HG02759 (cell line): ENCODE results near the gene KSR1.

Source experiments
- ATAC-seq: cut with Tn5 transposase; IDR thresholded peaks from one replicate; pipeline ENCODE4 v1.9.1; 2021; ENCODE audit warnings: mild to moderate bottlenecking, moderate library complexity; ENCODE audit not compliant: unreplicated experiment

Gene KSR1

DNA sequence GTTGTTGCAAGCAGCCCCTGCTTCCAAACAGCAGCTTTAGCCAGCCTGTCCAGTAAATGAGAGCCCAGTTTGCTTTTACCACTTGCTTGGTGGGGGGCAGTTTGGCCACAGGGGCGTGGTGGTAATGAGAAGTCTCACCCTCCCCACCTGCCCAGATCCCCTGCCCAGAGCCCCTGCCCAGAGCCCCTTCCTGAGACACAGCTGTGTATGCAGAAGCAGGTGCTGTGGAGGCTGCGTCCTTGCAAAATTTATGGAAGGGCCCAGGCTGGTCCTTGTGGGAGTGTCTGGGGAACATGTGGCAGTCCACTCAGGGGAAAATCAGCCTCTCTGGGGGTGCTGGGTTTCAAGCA is 147.1 kb downstream of the KSR1 start:
- ATAC-seq, result no peak

DNA sequence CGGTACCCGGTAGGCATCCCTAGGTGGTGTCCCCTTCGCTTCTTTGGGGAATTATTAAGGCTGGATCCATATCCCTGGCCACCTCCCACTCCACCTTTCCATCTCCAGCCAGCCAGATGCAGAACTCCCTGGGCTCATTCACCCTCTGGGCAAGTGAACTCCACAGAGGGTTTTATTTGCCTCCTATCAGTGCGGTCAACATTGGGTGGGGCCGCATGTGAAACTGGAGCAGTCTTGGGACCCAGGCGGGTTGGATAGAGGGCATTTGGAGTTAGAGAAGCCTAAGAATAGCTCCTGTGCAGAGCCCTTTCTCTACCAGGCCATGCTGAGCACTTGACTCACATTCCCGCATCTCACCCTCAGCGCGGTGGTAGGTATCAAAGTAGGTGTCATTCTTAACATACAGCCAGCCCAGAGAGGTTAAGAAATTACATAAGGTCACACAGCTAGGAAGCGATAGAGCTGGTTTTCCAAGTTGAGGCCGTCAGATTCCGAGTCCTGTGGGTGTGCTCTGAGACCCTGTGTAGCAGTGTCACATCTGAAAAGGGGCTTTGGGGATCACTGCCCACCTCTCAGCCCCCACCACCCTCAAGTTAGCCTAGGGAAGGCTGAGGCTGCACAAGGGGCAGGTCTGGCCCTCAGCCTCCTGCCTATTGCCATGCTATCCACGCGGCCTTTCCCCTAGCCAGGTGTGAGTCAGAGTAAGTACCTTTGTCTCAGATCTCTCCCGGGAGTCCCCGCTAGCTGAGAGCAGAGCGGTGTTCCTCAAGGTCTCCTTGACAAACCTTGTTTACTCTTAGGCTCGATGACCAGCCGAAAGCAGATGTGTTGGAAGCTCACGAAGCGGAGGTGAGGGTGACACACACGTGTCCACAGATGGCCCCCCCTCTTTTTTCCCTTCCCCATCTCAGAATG is 147.9 kb downstream of the KSR1 start:
- no peak for ATAC-seq

DNA sequence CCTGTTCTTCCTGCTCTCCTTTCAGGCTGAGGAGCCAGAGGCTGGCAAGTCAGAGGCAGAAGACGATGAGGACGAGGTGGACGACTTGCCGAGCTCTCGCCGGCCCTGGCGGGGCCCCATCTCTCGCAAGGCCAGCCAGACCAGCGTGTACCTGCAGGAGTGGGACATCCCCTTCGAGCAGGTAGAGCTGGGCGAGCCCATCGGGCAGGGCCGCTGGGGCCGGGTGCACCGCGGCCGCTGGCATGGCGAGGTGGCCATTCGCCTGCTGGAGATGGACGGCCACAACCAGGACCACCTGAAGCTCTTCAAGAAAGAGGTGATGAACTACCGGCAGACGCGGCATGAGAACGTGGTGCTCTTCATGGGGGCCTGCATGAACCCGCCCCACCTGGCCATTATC is 149.2 kb downstream of the KSR1 start:
- no peak for ATAC-seq

DNA sequence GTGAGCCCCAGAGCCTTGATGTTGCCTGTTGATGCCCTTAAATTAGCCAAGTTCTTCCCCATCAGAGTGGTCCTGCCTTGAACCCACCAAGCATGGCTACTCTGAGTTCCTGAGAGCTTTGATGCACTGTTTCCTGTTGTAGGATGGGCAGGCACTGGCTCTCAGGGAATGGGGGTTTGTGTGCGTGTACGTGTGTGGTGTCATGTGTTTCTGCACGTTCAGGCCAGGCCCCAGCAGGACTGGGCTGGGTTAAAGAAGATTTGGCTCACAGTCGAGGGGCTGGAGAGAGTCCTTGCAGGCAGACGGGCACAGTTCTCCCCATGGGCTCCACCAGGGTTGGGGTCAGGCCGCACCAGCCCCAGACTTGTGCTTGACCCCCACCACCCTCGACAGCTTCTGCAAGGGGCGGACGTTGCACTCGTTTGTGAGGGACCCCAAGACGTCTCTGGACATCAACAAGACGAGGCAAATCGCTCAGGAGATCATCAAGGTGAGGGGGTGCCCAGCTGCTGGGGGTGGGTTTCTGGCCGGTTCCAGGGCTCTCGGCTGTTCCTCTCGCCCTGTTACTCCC is 151.4 kb downstream of the KSR1 start:
- no peak for ATAC-seq

DNA sequence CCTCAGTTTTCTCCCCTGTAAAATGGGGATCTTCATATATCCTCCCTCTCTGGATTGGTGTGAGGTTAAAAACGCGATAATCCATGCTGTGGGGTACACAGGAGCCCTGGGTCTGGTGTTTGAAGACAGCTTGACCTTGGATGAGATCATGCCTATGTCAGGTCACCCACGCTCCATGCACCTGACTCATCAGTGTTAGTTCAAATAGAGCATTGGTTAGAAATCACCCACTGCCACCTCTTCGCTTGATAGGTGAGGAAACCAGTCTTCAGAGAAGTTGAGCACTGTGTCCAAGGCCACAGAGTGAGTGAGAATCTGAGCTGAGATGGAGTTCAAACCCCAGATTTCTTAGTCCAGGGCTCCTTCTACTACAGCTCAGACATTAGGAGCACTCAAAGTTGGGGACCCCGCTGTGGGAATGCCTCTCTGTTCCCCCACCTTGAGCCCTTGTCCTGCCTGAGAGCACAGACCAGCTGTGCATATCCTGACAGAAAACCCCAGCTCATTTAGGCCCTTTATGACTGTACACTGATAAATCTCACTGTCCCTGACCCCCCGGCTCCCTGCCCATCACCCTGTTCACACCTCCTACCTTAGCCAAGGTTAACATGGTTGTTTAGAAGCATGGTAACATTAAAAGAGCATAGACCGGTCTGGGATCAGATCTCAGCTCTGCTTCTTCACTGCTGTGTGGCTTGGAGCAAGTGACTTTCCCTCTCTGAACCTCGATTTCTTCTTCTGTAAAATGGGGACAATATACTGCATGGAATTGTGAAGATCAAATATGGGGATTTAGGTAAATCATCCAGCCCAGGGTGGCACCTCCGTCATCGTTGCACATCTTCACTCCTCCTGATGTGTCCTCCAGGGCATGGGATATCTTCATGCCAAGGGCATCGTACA is 152.3 kb downstream of the KSR1 start:
- no peak for ATAC-seq

DNA sequence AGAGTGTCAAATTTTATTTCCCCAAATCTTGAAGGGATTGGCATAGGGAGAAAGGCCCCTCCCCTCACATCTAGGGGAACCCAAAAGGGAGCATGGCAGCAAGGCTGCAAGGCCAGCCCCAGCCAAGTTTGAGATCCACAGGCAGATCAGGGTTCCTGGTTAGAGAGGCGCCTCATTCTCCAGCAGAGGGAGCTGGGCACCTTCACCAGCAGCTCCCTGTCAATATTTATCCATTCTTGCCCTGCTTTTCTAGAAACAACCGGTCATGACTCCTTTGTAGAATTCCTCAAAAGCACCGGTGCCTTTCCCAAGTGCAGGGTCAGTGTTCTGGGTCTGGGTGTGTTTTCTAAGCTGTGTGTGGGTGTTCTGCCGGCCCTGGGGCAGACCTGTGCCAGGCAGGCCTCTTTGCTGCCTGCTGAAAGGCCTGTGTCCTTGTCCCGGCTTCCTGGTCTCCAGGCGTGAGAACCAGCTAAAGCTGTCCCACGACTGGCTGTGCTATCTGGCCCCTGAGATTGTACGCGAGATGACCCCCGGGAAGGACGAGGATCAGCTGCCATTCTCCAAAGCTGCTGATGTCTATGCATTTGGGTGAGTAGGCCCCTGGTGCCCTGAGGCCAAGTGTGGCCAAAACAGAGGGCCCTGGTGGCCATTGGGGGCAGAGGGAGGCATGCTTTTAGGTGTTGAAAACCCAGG is 153.5 kb downstream of the KSR1 start:
- no peak for ATAC-seq

DNA sequence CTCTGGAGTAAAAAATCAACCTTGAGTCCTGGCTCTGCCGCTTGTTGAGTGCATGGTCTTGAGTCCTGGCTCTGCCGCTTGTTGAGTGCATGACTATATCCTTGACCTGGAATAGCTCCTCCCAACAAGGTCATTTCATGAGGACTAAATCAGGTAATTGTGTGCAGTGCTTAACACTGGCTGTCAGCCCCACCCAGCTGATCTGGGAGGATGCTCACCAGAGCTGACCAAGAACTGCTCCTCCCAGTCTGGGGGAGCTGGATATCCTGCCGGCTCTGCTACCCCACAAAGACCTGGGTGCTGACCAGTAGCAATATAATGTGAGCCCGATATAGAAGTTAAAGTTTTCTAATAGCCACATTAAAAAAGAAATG is 154.0 kb downstream of the KSR1 start:
- ATAC-seq, result no peak

DNA sequence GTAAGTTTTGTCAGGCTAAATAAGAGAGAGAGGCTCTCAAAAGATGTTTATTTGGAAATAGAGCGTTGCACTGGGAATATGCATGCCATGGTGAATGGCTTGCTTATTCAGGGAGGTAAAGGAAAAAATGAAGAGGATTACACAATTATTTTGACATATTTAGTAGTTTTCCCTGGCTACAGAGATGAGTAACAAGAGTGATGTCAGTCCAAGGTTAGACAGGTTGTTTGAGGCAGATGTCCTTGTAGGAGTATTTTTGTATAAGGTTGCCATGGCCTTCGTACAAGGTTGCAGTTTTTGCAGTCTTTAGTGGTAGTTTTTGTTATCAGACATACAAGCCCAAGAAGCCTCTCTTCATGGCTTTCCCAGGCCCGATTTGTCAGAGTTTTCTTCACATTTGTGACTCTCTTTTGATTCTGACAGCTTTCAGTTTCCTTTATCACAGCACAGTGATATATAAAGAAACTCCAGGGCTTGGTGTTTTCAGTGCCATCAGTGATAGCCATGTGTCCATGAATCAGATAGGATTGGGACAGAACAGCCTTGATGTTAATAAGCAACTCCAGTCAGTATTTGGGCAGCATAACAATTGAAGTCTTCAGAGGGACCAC is 156.0 kb downstream of the KSR1 start:
- no peak for ATAC-seq

DNA sequence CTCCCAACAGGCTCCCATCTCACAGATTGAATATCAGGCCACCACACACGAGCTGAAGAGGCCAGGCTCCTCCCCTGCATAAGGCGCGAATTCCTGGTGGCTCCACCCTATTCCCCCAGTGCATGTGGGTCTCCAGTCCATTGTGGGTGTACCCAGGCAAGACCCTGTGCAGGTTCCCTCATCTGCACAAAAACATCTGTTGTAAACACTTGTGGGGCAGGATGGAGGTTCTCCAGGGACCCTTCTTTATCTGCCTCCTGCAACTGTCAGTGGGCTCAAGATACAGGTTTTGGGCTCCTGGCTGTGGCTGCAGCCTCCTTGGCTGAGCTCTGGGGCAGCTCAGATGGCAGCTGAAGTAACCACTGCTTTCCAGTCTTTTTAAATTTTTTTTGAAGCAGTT is 157.2 kb downstream of the KSR1 start:
- no peak for ATAC-seq

DNA sequence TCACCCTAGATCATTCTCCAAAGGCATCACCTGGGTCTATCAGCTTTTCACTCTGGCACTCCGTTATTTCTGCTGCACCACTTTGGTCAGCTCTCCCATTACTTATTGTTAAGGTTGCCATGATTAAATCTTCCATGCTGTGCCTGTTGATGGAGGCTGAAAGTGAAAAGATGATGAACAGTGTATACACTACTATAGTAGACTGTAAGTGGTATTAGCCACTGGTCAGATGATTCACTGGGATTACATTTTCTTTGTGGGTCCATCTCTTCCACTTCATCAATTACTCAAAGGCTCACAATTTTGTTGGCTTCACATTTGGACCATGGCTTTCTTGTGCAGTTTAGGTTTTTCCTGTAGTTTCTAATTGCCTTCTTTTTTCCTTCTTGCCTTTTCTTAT is 158.9 kb downstream of the KSR1 start:
- ATAC-seq, result no peak

DNA sequence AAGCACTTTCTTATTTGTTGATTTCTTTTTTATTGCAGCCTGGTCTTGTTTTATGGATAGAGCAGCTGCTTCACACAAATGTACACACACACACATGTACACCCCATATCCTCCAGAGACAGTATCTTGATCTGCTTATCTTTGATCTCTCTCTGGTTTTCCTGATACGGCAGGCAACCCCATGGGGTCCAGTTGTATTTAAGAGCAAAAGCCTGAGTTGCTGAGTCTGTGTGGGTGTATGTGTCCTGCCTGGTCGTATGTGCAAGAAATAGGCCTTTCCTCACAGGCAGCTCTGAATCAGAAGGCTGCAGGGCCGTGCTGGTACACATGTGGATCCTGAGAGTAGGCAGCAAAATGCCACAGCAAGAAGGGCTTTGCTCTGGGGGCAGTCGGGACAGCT is 160.2 kb downstream of the KSR1 start:
- ATAC-seq, result no peak

DNA sequence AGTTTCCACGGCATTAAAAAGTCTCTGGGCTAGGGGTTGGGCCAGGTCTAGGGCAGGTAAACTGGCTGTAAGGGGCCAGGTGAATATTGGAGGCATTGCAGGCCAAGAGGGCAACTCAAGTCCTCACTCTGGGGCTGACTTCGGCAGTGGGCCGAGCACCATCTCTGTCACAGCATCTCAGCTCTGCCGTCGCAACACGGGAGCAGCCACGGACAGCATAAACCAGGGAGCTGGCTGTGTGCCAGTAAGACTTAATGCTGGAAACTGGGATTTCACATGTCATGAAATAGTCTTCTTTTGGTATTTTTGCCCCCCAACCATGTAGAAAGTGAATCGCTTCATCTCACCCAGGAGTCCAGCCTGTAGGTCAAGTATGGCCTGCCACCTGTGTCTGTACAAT is 162.2 kb downstream of the KSR1 start:
- no peak for ATAC-seq

DNA sequence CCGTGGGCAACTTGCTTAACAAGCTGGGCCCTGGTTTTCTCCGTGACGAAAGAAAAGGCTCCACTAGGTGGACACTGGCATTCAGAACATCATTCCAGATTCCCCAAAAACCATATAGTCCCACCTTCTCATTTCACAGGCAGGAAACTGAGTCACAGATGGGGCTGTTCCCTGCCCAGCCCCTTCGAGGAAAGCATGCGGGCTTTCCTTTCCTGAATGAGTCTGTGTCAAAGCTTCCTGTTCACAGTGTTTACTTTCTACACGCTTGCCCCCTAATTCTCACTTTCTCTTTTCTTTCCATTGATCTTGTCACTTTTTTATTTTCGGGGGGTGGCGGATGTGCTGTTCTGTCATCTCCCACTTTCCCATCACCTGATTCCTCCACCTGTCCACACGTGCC is 164.5 kb downstream of the KSR1 start:
- no peak for ATAC-seq

DNA sequence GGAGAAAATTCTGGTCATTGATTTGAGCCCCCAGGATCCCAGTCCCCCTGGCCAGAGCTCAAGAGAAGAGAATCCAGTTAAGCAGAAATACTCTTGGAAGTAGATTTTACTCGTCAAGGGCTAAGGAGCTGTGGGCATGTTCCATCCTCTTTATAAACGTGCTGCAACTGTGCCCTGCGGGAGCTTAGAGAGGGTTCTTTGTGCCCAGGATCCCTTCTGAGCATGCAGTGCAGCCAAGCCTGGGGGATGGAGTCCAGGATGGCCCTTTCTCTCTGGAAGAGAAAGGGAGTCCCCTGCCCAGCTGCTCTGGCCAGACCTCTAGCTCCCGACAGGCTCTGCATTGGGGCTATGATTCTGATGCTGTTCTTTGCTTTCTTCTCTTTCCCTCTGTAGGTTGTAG is 165.3 kb downstream of the KSR1 start:
- no peak for ATAC-seq

DNA sequence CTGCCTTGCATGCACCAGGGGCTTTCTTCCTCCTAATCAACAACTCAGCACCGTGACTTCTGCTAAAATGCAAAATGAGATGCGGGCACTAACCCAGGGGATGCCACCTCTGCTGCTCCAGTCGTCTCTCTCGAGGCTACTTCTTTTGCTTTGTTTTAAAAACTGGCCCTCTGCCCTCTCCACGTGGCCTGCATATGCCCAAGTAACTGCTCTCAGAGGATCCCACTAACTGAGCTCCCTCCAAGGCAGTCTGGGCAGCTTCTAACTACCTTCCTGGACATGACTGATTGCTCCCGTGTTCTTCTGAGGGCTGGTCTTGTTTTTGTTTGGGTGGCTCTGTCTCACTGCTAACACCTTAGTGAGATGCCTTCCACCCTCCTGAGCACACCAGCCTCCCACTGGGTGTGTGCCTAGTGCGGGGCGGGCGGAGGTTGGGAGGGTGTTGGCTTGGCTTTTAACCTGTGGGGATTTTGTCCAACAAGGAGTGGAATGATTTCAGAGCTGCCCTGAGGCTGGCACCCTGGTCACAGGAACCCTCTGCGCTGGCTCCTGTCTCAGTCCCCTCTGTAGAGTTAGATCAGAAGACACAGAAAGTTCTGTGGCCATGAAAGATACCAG is 165.8 kb downstream of the KSR1 start:
- no peak for ATAC-seq

DNA sequence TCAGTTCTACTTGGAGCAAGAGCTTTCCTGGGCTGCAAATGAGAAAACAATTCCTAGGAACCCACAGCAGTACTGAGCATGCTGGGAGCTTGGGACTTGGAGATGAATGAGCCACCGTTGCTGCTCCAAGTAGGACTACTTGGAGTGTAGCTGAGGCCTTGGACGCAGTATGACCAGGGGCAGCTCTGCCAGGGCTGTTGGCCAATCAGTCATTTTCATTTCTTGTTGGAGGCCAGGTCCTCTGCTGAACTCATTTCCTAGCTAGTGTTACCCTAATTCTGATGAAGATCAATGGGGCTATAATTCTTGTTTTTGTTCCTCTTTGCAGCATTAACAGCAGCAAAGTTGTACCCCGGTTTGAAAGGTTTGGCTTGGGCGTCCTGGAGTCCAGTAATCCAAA is 166.7 kb downstream of the KSR1 start:
- no peak for ATAC-seq

DNA sequence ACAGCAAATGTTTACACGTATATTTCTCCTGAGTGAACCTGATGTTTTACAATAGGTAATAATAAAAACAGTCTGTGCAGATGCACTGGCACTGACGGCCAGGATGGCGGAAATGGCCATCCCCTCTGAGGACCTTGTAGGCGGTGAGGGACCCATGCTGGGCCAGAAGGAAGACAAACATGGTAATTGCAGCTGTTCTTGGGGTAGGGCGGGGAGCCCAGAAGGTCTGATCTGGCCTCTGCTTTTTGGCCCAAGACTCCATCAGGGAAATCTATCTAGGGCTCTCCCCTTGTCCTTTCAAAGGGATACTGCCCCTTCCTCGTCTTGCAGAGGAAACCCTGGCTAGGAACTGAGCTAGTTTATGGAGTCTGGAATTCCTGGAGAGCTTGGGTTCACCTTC is 167.4 kb downstream of the KSR1 start:
- no peak for ATAC-seq

DNA sequence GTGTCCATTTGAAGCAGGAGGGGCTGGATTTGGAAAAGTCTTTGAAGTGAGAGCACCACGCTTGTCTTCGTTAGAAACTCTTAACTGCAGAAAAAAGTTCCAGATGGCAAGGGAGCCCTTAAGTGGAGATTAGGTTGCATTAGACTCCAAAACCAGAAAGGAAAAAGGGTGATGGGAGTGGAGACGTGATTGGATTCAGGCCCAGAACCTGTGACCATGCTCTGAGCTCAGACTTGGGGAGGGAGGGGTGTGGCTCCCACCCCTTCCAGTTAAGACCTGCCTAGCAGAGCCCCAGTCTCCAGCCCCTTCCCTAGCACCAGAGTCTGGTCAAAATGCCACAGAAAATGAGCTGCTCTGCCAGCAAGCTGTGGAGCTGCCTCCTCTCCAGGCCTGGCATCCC is 168.3 kb downstream of the KSR1 start:
- ATAC-seq, result no peak

DNA sequence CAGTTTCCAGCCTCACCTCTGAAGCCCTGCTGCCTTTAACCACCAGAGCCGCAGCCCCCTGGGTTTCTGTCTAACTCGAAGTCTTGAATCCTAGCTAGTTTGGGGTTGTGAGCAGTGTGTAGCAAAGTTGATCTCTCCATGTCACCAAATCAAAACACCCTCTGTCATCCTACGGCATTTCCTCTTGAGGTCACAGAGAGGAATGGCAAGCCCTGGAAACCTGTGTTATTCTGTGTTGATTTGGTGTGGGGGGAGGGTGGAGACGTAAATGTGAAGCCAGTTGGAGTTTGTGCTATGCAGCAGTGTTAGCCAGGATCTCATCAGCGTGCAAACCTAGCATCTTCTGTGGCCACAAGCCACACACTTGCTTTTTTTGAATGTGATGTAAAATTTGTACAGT is 169.6 kb downstream of the KSR1 start:
- no peak for ATAC-seq

DNA sequence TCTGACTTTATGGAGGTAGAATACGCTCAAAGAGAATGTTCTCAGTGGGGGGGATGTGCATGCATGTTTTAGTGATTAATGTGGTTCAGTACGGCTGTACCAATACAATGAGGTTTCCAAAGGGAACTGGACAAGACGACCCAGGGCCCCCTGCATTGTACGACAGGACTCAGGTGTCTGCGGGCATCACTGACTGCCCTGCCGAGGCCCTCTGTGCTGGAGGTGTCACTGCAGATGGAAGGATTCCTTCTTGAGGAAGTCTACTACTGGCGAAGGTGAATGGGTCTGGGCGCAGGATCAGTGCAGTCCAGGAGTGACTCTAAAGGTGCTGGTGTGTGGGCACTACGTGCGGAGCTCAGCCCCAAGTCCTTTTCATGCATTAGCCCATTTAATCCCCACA is 171.3 kb downstream of the KSR1 start:
- ATAC-seq, result no peak
